B cell (primary cell): ENCODE data around the gene PPM1N. TPM values are rescaled to one million over a fixed set of nuclear protein-coding genes. Genes with fewer than 3 reads are reported as not detected.
A peak's percentile ranks its signal among the peaks of the same experiment; 100 is the strongest.

ENCODE experiments used
- ATAC-seq: fragments of 200-7000 bp; cut with Tn5 transposase; one replicate; pipeline ENCODE4 v1.10.0; 2021; ENCODE audit warnings: low read depth, mild to moderate bottlenecking, moderate number of reproducible peaks, moderate library complexity
- CTCF ChIA-PET: fragments of 350-600 bp; sonication (Branson Sonifier 250); formaldehyde crosslinking; loops from one replicate; lab custom pipeline; 2021; ENCODE audit warnings: antibody characterized with exemption, inconsistent platforms; lab: Charles Lee
- POLR2A ChIA-PET: fragments of 350-600 bp; sonication (Branson Sonifier 250); formaldehyde crosslinking; loops from one replicate; lab custom pipeline; 2021; ENCODE audit warnings: antibody characterized with exemption; lab: Charles Lee
- DNase-seq: peaks from one replicate; pipeline ENCODE4 v3.0.0; 2013
- H2AFZ ChIP-seq: 2 replicates; pipeline ENCODE4 v1.6.1; 2012; ENCODE audit warnings: mild to moderate bottlenecking, low read depth, low read length; ENCODE audit not compliant: insufficient read depth, poor library complexity, severe bottlenecking
- H3K27ac ChIP-seq, 2 donors: 1 replicate in 1 of 2; 2 replicates in 1 of 2; pipeline ENCODE4 v1.5.1; 2012 to 2013; ENCODE audit warnings: low read length in 2 of 2, mild to moderate bottlenecking in 2 of 2, moderate library complexity in 1 of 2
- H3K27me3 ChIP-seq, 4 experiments: fragments of 200-600 bp in 1 of 4; sonication (generic) in 1 of 4; replicated peaks in 1 of 4; 1 replicate in 2 of 4; 2 replicates in 2 of 4; pipeline versions ENCODE4 v1.6.1 to v1.7.0; 2013 to 2016; ENCODE audit warnings: low read length in 3 of 4, mild to moderate bottlenecking in 2 of 4, mixed read lengths in 1 of 4, moderate library complexity in 1 of 4; ENCODE audit not compliant: insufficient read depth in 4 of 4, control insufficient read depth in 3 of 4; ENCODE audit errors: control extremely low read depth in 1 of 4
- H3K36me3 ChIP-seq, 2 experiments: replicated peaks in 1 of 2; 1 replicate in 1 of 2; 2 replicates in 1 of 2; pipeline versions ENCODE4 v1.6.1 to v1.7.1; 2013; ENCODE audit warnings: low read length in 1 of 2; ENCODE audit not compliant: insufficient read depth in 2 of 2, control insufficient read depth in 1 of 2; ENCODE audit errors: control extremely low read depth in 1 of 2, extremely low read depth in 1 of 2
- H3K4me1 ChIP-seq, 2 donors: fragments of 200-600 bp in 1 of 2; sonication (generic) in 1 of 2; 1 replicate in 1 of 2; 2 replicates in 1 of 2; pipeline versions ENCODE4 v1.5.1 to v1.6.1; 2013 to 2017; ENCODE audit warnings: low read length in 2 of 2; ENCODE audit not compliant: control insufficient read depth in 2 of 2, insufficient read depth in 2 of 2
- H3K4me2 ChIP-seq: replicated peaks from 2 replicates; pipeline ENCODE3; 2012; ENCODE audit warnings: mild to moderate bottlenecking, low read depth, low read length; ENCODE audit not compliant: poor library complexity, severe bottlenecking
- H3K4me3 ChIP-seq, 5 experiments: fragments of 200-600 bp in 1 of 5; sonication (generic) in 1 of 5; 1 replicate in 3 of 5; 2 replicates in 2 of 5; pipeline versions ENCODE4 v1.5.1 to v1.7.0; 2011 to 2016; ENCODE audit warnings: low read length in 4 of 5, mild to moderate bottlenecking in 4 of 5, low read depth in 2 of 5, control low read depth in 1 of 5, moderate library complexity in 1 of 5; ENCODE audit not compliant: insufficient read depth in 1 of 5; ENCODE audit errors: control extremely low read depth in 1 of 5, extremely low read depth in 1 of 5
- H3K79me2 ChIP-seq: fragments of 200-600 bp; sonication (generic); one replicate; pipeline ENCODE4 v1.6.0; 2016; ENCODE audit warnings: low read length; ENCODE audit not compliant: control insufficient read depth, insufficient read depth
- H3K9ac ChIP-seq: fragments of 200-600 bp; sonication (generic); 2 replicates; pipeline ENCODE4 v1.6.1; 2017; ENCODE audit warnings: mild to moderate bottlenecking, low read length, moderate library complexity
- H3K9me3 ChIP-seq, 3 donors: one replicate each; pipeline versions ENCODE4 v1.6.1 to v1.7.1; 2013; ENCODE audit warnings: low read length in 2 of 3; ENCODE audit not compliant: control insufficient read depth in 2 of 3, insufficient read depth in 1 of 3; ENCODE audit errors: control extremely low read depth in 1 of 3
- H4K20me1 ChIP-seq: 2 replicates; pipeline ENCODE4 v1.6.0; 2012; ENCODE audit warnings: mild to moderate bottlenecking, low read length; ENCODE audit not compliant: insufficient read depth, control insufficient read depth, poor library complexity, severe bottlenecking
- H3K27ac Mint-ChIP-seq: one replicate; pipeline ENCODE4 v1.8.0; 2021; ENCODE audit warnings: mixed read lengths
- H3K27me3 Mint-ChIP-seq: one replicate; pipeline ENCODE4 v1.8.0; 2021; ENCODE audit warnings: mixed read lengths
- H3K4me1 Mint-ChIP-seq: one replicate; pipeline ENCODE4 v1.8.0; 2021; ENCODE audit warnings: mixed read lengths
- H3K4me3 Mint-ChIP-seq: one replicate; pipeline ENCODE4 v1.8.0; 2021; ENCODE audit warnings: mixed read lengths
- H3K9me3 Mint-ChIP-seq: one replicate; pipeline ENCODE4 v1.8.0; 2022; ENCODE audit warnings: mixed read lengths; ENCODE audit not compliant: insufficient read depth
- CTCF ChIP-seq: fragments of 200-600 bp; IDR thresholded peaks from one replicate; pipeline ENCODE4 v1.8.0; 2022; ENCODE audit warnings: antibody characterized with exemption, mild to moderate bottlenecking
- EZH2 ChIP-seq: IDR thresholded peaks from 2 replicates; pipeline ENCODE4 v1.6.1; 2012; ENCODE audit warnings: borderline replicate concordance, low read depth, mild to moderate bottlenecking, moderate library complexity, low read length; ENCODE audit not compliant: insufficient read depth, poor library complexity, severe bottlenecking
- WGBS: methylation state at CpG from one replicate; pipeline ENCODE4 v1.1.5; 2013; ENCODE audit warnings: missing lambda C conversion rate; ENCODE audit not compliant: insufficient coverage; 5-methylcytosine and 5-hydroxymethylcytosine counted together
- intact Hi-C: fragments of 100-400 bp; cut with micrococcal nuclease; formaldehyde crosslinking; loops from one replicate; pipeline ENCODE4 v1.10.0; 2022
- polyA minus RNA-seq: library from RNA; depleted of rRNA, polyadenylated mRNA; stranded (reverse); fragments of >200 nt; gene quantifications from 2 replicates; pipeline ENCODE4 v1.2.3, GENCODE V29; 2012
- polyA plus RNA-seq: library from polyadenylated mRNA; depleted of rRNA; stranded (reverse); fragments of >200 nt; gene quantifications from 2 replicates; pipeline ENCODE4 v1.2.3, GENCODE V29; 2012
- total RNA-seq, 2 donors: library from RNA; stranded (reverse); fragments of 120-200 nt in 1 of 2; gene quantifications; 1 replicate in 1 of 2; 2 replicates in 1 of 2; pipeline versions ENCODE4 v1.2.3 to v1.2.4, GENCODE V29; 2013 to 2022

The PPM1N gene
- total RNA-seq (2.6 and 2.7 TPM in 2 replicates), polyA plus RNA-seq (6.5 and 6.8 TPM in 2 replicates), polyA minus RNA-seq (2.6 TPM in 2 replicates)
- total RNA-seq (2013) = 3.3 TPM

GRCh38 chr19:45498411-45499195, at the start of gene PPM1N:
Gene PPM1N (plus strand): TSS chr19:45498443. CDS start chr19:45498473, 30 bp downstream.
- H3K27ac Mint-ChIP-seq = peak within 1 kb of the TSS; percentile 71
- peaks cover 12% of the 10 kb centered on the region for H3K27me3 Mint-ChIP-seq
- WGBS = 4% methylated on average over 89 of the region's 89 CpGs
- DNase-seq (peak; percentile 87), ATAC-seq (peak; percentile 47)
- POLR2A ChIA-PET = interaction anchor here (0.5 to 1.0 kb wide), 4 partner anchors 17 to 143 kb away, joined by 3 to 8 read pairs (median 4); no protein-coding TSS in a partner anchor
- no peak within 1 kb of the TSS for H3K27ac ChIP-seq
- peaks cover 11% of the 10 kb centered on the region for H4K20me1 ChIP-seq
- H3K79me2 ChIP-seq = peaks cover 5% of the 10 kb centered on the region
- H3K4me2 ChIP-seq = peak within 1 kb of the TSS; percentile 99
- peaks cover 1 to 5% of the 10 kb centered on the region in 2 experiments for H3K36me3 ChIP-seq
- H3K9ac ChIP-seq = peak within 1 kb of the TSS; percentile 58
- peaks cover 0 to 14% (median 0%) of the 10 kb centered on the region in 3 donors for H3K9me3 ChIP-seq
- peak within 1 kb of the TSS; percentile 83 for H3K4me3 Mint-ChIP-seq
- peak within 1 kb of the TSS; percentile 11 to 64 (median 52) for H3K4me3 ChIP-seq
- H3K27me3 ChIP-seq = peaks cover 0 to 34% (median 17%) of the 10 kb centered on the region in 4 experiments
- H3K4me1 ChIP-seq = peaks cover 31 to 47% of the 10 kb centered on the region in 2 donors
- peak within 1 kb of the TSS; percentile 85 for H2AFZ ChIP-seq
- peaks cover 48% of the 10 kb centered on the region for H3K4me1 Mint-ChIP-seq
- CTCF ChIA-PET = interaction anchor here (0.5 to 1.8 kb wide), 14 partner anchors 13 to 145 kb away, joined by 3 to 15 read pairs (median 4); no protein-coding TSS in a partner anchor
- TF ChIP-seq EZH2 = no peak
- peak; percentile 47 for TF ChIP-seq CTCF
- H3K9me3 Mint-ChIP-seq = no peaks in the 10 kb centered on the region
- intact Hi-C loops = loop anchor here (1.0 kb wide), 1 partner anchor 25 kb away; no protein-coding TSS in a partner anchor

- no peak for DNase-seq
- no peaks in the 10 kb centered on the region for H3K27me3 ChIP-seq
- H3K27ac ChIP-seq = no peak overlapping the region
- peaks cover 24 to 41% of the 10 kb centered on the region in 2 donors for H3K4me1 ChIP-seq
- Mint-ChIP-seq H3K4me3 (peak overlapping the region; percentile 49), H3K27me3 (no peaks in the 10 kb centered on the region), H3K9me3 (no peaks in the 10 kb centered on the region), H3K27ac (peak overlapping the region; percentile 72), H3K4me1 (peaks cover 56% of the 10 kb centered on the region)
- H3K79me2 ChIP-seq = peaks cover 7% of the 10 kb centered on the region
- no peak overlapping the region for H3K9ac ChIP-seq
- no peaks in the 10 kb centered on the region for H4K20me1 ChIP-seq
- WGBS = 79% methylated on average over 7 of the region's 7 CpGs
- ChIA-PET CTCF (interaction anchor here (0.7 to 6.4 kb wide), 5 partner anchors 9 to 46 kb away, joined by 3 to 66 read pairs (median 7); no protein-coding TSS in a partner anchor), POLR2A (interaction anchor here (1.6 to 2.0 kb wide), 2 partner anchors 19 to 20 kb away, joined by 4 to 6 read pairs; partner anchors contain the start of gene FOSB)
- no peak overlapping the region for H3K4me3 ChIP-seq
- H3K4me2 ChIP-seq = no peak overlapping the region
- H2AFZ ChIP-seq = no peak overlapping the region
- intact Hi-C loops = no loop called here
- peaks cover 0 to 4% (median 0%) of the 10 kb centered on the region in 3 donors for H3K9me3 ChIP-seq
- no peak for TF ChIP-seq CTCF
- TF ChIP-seq EZH2 = no peak
- no peaks in the 10 kb centered on the region for H3K36me3 ChIP-seq
- no peak for ATAC-seq
Measured at GRCh38 chr19:45448887-45449299, 49.4 kb upstream of the PPM1N start.
